Right atrium auricular region (tissue), 2 donors: ENCODE measurements around the gene CST9. TPM values are rescaled to one million over a fixed set of nuclear protein-coding genes. Genes with fewer than 3 reads are reported as not detected.
A peak's percentile ranks its signal among the peaks of the same experiment; 100 is the strongest.

Experiments
- DNase-seq: peaks from one replicate; pipeline ENCODE4 v3.0.0-alpha.2; 2019; ENCODE audit warnings: low spot score
- H3K27ac ChIP-seq, 2 donors: fragments of 200-600 bp; sonication (generic); 1 replicate in 1 of 2; 2 replicates in 1 of 2; pipeline ENCODE4 v1.5.1; 2016 to 2019
- H3K27me3 ChIP-seq, 2 donors: fragments of 200-600 bp; sonication (generic); one replicate each; pipeline versions ENCODE4 v1.5.1 to v1.6.0; 2017 to 2019
- H3K36me3 ChIP-seq: fragments of 200-600 bp; sonication (generic); one replicate; pipeline ENCODE4 v1.5.1; 2016
- H3K4me1 ChIP-seq, 2 donors: fragments of 200-600 bp; sonication (generic); one replicate each; pipeline versions ENCODE4 v1.5.1 to v1.6.0; 2017 to 2019
- H3K4me3 ChIP-seq, 2 donors: fragments of 200-600 bp; sonication (generic); 1 replicate in 1 of 2; 2 replicates in 1 of 2; pipeline ENCODE4 v1.5.1; 2017 to 2019; ENCODE audit warnings: mild to moderate bottlenecking in 1 of 2, moderate library complexity in 1 of 2
- H3K9me3 ChIP-seq, 2 donors: fragments of 200-600 bp; sonication (generic); one replicate each; pipeline ENCODE4 v1.5.1; 2019
- total RNA-seq, 2 donors: library from RNA; depleted of rRNA; stranded (reverse); fragments of >200 nt; gene quantifications; one replicate each; pipeline ENCODE4 v1.1.0, GENCODE V29; 2016
- TF ChIP-seq, protein P1 (sequence below), 2 donors: fragments of 200-600 bp; sonication (generic); IDR thresholded peaks; one replicate each; pipeline ENCODE4 v1.5.1; 2019; ENCODE audit warnings: antibody characterized with exemption in 2 of 2

The CST9 gene
- total RNA-seq, 2 donors from 2014 or later, result not detected

DNA sequence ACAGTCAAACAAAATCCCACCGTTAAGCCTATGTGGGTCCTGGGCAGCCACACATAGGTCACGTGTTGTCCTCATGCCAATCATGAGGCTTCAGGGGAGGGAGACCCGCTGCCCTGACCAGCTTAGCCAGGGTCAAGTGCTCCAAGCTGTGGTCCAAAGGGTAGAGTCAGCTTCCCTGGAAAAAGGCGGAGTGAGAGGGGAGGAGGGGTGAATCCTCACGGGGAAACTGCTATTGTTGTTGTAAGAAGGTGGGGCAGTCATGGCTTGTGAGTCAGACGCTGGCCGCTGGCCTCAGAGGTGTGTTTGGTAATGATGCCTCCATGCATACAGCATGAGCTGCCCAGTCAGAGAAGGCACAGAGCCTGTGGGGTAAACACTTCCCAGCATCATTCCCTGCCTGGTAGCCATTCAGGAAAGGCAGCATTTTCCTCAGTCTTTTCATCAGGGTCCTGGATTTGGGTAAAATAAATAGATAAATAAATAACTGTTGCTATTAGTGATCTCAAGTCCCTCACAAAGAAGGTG, 23.4 kb upstream of the CST9 start:
- peak; percentile 83 for DNase-seq
- H3K9me3 ChIP-seq, result no peaks in the 10 kb centered on the region
- H3K4me3 ChIP-seq, result no peak overlapping the region
- H3K27ac ChIP-seq, result peak overlapping the region; percentile 54 to 72
- TF ChIP-seq, protein P1, sequence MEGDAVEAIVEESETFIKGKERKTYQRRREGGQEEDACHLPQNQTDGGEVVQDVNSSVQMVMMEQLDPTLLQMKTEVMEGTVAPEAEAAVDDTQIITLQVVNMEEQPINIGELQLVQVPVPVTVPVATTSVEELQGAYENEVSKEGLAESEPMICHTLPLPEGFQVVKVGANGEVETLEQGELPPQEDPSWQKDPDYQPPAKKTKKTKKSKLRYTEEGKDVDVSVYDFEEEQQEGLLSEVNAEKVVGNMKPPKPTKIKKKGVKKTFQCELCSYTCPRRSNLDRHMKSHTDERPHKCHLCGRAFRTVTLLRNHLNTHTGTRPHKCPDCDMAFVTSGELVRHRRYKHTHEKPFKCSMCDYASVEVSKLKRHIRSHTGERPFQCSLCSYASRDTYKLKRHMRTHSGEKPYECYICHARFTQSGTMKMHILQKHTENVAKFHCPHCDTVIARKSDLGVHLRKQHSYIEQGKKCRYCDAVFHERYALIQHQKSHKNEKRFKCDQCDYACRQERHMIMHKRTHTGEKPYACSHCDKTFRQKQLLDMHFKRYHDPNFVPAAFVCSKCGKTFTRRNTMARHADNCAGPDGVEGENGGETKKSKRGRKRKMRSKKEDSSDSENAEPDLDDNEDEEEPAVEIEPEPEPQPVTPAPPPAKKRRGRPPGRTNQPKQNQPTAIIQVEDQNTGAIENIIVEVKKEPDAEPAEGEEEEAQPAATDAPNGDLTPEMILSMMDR (IDR thresholded peaks at IDR 0.05), result no peak
- no peaks in the 10 kb centered on the region for H3K27me3 ChIP-seq
- H3K36me3 ChIP-seq, result peaks cover 19% of the 10 kb centered on the region
- peaks cover 0 to 40% of the 10 kb centered on the region in 2 donors for H3K4me1 ChIP-seq

DNA sequence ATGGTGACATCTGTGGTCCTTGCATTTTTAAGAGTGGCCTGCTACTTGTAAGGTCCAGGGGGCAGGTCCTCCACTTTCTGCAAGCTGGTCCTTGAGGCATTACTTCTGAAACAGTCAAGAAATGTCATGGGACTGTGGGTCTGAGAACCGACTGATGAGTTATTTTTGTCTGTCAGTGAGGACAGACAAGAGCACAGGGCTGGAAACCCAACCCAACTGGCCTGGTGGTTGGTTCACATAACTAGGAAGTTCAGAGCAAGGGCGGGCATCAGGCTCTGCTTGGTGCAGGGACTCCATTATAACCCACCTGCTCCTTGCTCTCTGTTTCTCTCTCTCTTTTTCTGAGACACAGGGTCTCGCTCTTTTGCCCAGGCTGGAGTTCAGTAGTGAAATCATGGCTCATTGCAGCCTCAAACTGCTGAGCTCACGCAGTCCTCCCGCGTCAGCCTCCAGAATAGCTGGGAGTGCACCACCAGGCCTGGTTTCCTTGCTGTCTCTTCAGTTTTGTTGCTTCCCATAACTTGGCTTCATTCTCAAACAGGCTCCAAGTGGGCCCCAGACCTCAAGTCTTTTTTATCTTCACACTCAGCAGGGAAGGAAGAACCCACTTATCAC, 22.8 kb upstream of the CST9 start:
- Histone ChIP-seq H3K36me3 (peaks cover 13% of the 10 kb centered on the region), H3K4me1 (peaks cover 0 to 40% of the 10 kb centered on the region in 2 donors), H3K27me3 (no peaks in the 10 kb centered on the region), H3K4me3 (no peak overlapping the region), H3K27ac (peak overlapping the region; percentile 1 to 72), H3K9me3 (no peaks in the 10 kb centered on the region)
- TF ChIP-seq, protein P1 (IDR thresholded peaks at IDR 0.05), result no peak
- DNase-seq, result no peak

DNA sequence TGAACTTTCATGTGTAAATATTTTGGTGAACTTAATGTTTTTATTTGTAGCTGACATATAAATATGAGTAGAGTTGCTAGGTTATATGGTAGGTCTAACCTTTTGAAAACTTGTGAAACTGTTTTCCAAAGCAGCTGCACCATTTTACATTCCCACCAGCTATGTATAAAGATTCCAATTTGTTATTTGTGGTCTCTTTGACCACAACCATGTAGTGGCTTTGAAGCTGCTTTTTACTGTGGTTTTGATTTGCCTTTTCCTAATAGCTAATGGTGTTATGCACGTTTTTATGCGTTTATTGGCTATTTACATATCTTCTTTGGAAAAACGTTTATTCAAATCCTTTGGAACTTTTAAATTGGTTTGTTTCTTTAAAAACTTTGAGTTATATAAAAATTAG, 21.8 kb upstream of the CST9 start:
- Histone ChIP-seq H3K36me3 (peaks cover 3% of the 10 kb centered on the region), H3K27me3 (no peaks in the 10 kb centered on the region), H3K4me1 (peaks cover 0 to 37% of the 10 kb centered on the region in 2 donors), H3K9me3 (no peaks in the 10 kb centered on the region), H3K4me3 (no peak overlapping the region), H3K27ac (no peak overlapping the region)
- TF ChIP-seq, protein P1 (IDR thresholded peaks at IDR 0.05), result no peak
- no peak for DNase-seq

DNA sequence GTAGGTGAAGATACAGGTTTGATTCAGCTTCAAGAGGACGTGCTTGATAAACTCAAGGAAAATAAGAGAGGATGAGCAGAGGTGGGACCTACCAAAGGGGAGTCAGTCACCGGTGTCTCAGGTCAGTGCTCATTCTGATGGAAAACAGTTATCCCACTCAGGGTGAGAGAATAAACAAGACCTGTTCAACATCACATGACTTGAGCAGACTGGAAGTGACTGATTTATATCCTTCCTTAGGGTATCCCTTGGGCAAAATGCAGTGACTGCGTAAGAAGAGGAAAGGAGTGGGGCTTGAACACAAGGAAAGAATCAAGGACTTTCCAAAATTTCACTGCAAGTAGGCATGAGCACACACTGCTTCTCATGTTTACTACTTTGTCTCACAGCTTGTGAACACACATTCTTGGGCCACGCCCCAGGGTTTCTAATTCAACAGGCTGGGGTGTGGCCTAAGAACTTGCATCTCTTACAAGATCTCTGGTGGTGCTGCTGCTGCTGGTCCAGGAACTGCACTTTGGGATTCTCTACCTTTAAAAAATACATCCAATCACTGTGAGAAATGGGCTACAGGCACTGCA, 20.4 kb upstream of the CST9 start:
- TF ChIP-seq, protein P1 (IDR thresholded peaks at IDR 0.05), result no peak
- Histone ChIP-seq H3K27ac (no peak overlapping the region), H3K4me3 (no peak overlapping the region), H3K4me1 (peaks cover 0 to 44% of the 10 kb centered on the region in 2 donors), H3K27me3 (no peaks in the 10 kb centered on the region), H3K36me3 (no peaks in the 10 kb centered on the region), H3K9me3 (no peaks in the 10 kb centered on the region)
- no peak for DNase-seq

DNA sequence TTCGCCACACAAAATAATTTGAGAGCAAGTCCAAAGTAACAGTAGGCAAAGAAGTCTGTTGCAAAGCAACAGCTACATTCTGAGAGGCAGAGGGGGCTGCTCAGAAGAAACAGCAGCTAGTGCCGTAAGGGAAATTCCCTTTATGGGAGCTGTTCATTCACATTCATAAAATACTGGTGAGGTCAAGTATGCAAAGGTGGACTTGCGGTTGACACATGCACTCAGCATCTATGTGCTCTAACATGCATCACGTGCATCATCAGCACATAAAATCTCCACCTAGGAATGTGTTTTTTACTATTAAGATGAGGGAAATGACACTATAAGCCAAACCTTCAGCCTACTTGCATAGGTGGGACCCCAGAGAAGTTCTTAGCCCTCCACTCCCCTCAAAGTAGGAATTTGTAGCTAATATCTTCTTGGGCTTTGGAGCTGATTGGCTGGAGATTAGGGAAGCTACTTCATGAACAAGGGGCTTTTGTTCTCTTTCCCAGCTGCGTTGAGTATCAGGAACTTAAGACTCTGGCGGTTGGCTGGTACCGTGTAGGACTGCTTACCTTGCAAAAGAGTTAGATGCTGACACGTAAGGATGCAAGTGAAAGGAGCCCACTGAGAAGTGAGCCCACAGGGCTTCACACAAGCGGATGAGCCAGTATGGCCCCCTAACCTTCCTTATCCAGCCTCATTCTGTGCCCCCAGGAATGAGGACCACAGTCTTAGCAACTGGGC, 19.7 kb upstream of the CST9 start:
- Histone ChIP-seq H3K4me1 (peaks cover 0 to 44% of the 10 kb centered on the region in 2 donors), H3K9me3 (no peaks in the 10 kb centered on the region), H3K27me3 (no peaks in the 10 kb centered on the region), H3K4me3 (no peak overlapping the region), H3K27ac (no peak overlapping the region), H3K36me3 (no peaks in the 10 kb centered on the region)
- no peak for DNase-seq
- TF ChIP-seq, protein P1 (IDR thresholded peaks at IDR 0.05), result no peak
